Endothelial cell of umbilical vein (primary cell): ENCODE results near the gene SLC25A44.

Experiments
- EZH2 ChIP-seq: IDR thresholded peaks from 2 replicates; pipeline ENCODE4 v1.6.1; 2012; ENCODE audit warnings: borderline replicate concordance, low read depth, mild to moderate bottlenecking, moderate library complexity, low read length, inconsistent platforms; ENCODE audit not compliant: severe bottlenecking
- FOS ChIP-seq: IDR thresholded peaks from 2 replicates; pipeline ENCODE4 v1.6.1; 2011; ENCODE audit warnings: mild to moderate bottlenecking, low read length, moderate library complexity, borderline replicate concordance; ENCODE audit not compliant: insufficient read depth
- GATA2 ChIP-seq: IDR thresholded peaks from 2 replicates; pipeline ENCODE4 v1.7.0; 2011; ENCODE audit warnings: low read depth, mild to moderate bottlenecking, moderate library complexity, mixed read lengths, low read length; ENCODE audit not compliant: insufficient read length, insufficient read depth
- JUN ChIP-seq: IDR thresholded peaks from 2 replicates; pipeline ENCODE4 v1.6.1; 2011; ENCODE audit warnings: borderline replicate concordance, low read depth; ENCODE audit not compliant: insufficient read length, insufficient read depth
- MYC ChIP-seq: IDR thresholded peaks from one replicate; pipeline ENCODE4 v1.6.1; 2011; ENCODE audit warnings: mild to moderate bottlenecking, low read depth, low read length
- POLR2A ChIP-seq: IDR thresholded peaks from 2 replicates; pipeline ENCODE4 v1.6.1; 2012; ENCODE audit warnings: low read depth, mild to moderate bottlenecking, control low read depth, low read length
- POLR2AphosphoS5 ChIP-seq: IDR thresholded peaks from 2 replicates; pipeline ENCODE4 v1.6.1; 2012; ENCODE audit warnings: low read depth, mild to moderate bottlenecking, control low read depth, low read length, moderate library complexity; ENCODE audit not compliant: insufficient read depth
- TF ChIP-seq, protein P1 (sequence below), 2 donors: IDR thresholded peaks; 1 replicate in 1 of 2; 2 replicates in 1 of 2; pipeline ENCODE4 v1.5.1; 2011; ENCODE audit warnings: low read length in 2 of 2, mild to moderate bottlenecking in 2 of 2, moderate library complexity in 2 of 2, control low read depth in 1 of 2, inconsistent platforms in 1 of 2, low read depth in 1 of 2; ENCODE audit not compliant: insufficient read depth in 1 of 2; ENCODE audit errors: extremely low read depth in 1 of 2
- TF ChIP-seq, protein P2 (sequence below): IDR thresholded peaks from 2 replicates; pipeline ENCODE4 v1.6.1; 2011; ENCODE audit not compliant: insufficient read depth, insufficient read length

DNA sequence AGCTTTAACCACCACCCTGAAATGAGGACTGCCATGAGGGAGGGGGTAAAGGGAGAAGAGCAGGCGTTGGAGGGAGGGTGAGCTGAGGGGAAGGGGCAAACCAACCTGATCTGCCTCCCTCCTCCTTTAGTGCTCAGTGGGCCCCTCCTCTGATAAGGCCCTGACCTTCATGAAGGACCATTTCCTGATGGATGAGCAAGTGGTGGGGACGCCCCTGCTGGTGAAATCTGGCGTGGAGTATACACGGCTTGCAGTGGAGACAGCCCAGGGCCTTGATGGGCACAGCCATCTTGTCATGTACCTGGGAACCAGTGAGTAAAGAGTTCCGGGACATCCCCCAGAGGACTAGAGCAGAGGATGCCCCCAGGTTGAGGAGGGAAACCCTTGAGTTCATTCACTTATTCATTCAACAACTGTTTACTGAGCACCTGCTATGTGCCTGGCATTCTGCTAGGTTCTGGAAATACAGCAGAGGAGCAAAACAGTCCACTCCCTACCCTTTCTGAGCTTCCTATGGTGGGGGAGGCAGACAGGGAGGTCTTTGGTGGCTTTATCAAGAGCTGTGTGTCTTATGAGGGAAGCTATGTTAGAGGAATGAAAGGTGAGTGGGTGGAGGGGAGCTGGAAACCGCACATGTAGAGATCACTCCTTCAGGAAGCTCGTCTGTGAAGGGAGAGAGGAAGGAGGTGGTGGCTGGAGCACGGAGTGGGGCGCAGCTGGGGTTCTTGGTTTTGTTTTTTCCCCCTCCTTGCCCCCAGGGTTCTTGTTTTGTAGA is 21.0 kb upstream of the SLC25A44 start:
- TF ChIP-seq, protein P1, sequence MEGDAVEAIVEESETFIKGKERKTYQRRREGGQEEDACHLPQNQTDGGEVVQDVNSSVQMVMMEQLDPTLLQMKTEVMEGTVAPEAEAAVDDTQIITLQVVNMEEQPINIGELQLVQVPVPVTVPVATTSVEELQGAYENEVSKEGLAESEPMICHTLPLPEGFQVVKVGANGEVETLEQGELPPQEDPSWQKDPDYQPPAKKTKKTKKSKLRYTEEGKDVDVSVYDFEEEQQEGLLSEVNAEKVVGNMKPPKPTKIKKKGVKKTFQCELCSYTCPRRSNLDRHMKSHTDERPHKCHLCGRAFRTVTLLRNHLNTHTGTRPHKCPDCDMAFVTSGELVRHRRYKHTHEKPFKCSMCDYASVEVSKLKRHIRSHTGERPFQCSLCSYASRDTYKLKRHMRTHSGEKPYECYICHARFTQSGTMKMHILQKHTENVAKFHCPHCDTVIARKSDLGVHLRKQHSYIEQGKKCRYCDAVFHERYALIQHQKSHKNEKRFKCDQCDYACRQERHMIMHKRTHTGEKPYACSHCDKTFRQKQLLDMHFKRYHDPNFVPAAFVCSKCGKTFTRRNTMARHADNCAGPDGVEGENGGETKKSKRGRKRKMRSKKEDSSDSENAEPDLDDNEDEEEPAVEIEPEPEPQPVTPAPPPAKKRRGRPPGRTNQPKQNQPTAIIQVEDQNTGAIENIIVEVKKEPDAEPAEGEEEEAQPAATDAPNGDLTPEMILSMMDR (IDR thresholded peaks at IDR 0.05; ENCODE audit: extremely low read depth in 1 of 2, insufficient read depth in 1 of 2, low read depth in 1 of 2, low read length in 2 of 2) = no peak
- TF ChIP-seq GATA2 (no peak), POLR2AphosphoS5 (no peak), POLR2A (no peak), EZH2 (no peak), MYC (no peak), JUN (no peak), FOS (no peak)
- TF ChIP-seq, protein P2, sequence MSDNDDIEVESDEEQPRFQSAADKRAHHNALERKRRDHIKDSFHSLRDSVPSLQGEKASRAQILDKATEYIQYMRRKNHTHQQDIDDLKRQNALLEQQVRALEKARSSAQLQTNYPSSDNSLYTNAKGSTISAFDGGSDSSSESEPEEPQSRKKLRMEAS = no peak
